Activated CD4-positive, alpha-beta memory T cell treated with anti-CD3 and anti-CD28 coated beads for 36 hours (primary cell): ENCODE results near the gene ASPRV1. TPM values are rescaled to one million over a fixed set of nuclear protein-coding genes. Genes with fewer than 3 reads are reported as not detected.

Experiments
- CTCF ChIA-PET: fragments of 350-600 bp; sonication (Branson Sonifier 250); formaldehyde crosslinking; loops from one replicate; lab custom pipeline; 2021; ENCODE audit warnings: antibody characterized with exemption, inconsistent platforms; lab: Charles Lee
- POLR2A ChIA-PET: fragments of 350-600 bp; sonication (Branson Sonifier 250); formaldehyde crosslinking; loops from one replicate; lab custom pipeline; 2021; ENCODE audit warnings: antibody characterized with exemption; lab: Charles Lee
- DNase-seq: peaks from one replicate; pipeline ENCODE4 v3.0.0-alpha.2; 2020
- H3K27ac Mint-ChIP-seq: one replicate; pipeline ENCODE4 v1.8.0; 2021; ENCODE audit warnings: mixed read lengths
- H3K27me3 Mint-ChIP-seq: one replicate; pipeline ENCODE4 v1.8.0; 2021; ENCODE audit warnings: mixed read lengths
- H3K36me3 Mint-ChIP-seq: one replicate; pipeline ENCODE4 v1.8.0; 2021; ENCODE audit warnings: mixed read lengths
- H3K4me1 Mint-ChIP-seq: one replicate; pipeline ENCODE4 v1.8.0; 2021; ENCODE audit warnings: low read depth, mixed read lengths
- H3K4me3 Mint-ChIP-seq: one replicate; pipeline ENCODE4 v1.8.0; 2021; ENCODE audit warnings: mild to moderate bottlenecking, mixed read lengths
- H3K9me3 Mint-ChIP-seq: one replicate; pipeline ENCODE4 v1.8.0; 2021; ENCODE audit warnings: mixed read lengths
- intact Hi-C: fragments of 100-400 bp; cut with micrococcal nuclease; formaldehyde crosslinking; loops from one replicate; pipeline ENCODE4 v1.15.1; 2023
- total RNA-seq, 2 experiments: library from RNA; stranded (reverse); gene quantifications; one replicate each; pipeline ENCODE4 v1.2.3, GENCODE V29; 2021

The ASPRV1 gene
- total RNA-seq, 2 experiments from 2014 or later = 0.63 to 0.71 TPM

- H3K27me3 Mint-ChIP-seq = no peaks in the 10 kb centered on the region
- peaks cover 6% of the 10 kb centered on the region for H3K4me1 Mint-ChIP-seq
- intact Hi-C loops = no loop called here
- POLR2A ChIA-PET = no interaction called here
- H3K9me3 Mint-ChIP-seq = no peaks in the 10 kb centered on the region
- CTCF ChIA-PET = no interaction called here
- no peak overlapping the region for H3K27ac Mint-ChIP-seq
- no peak for DNase-seq
- no peaks in the 10 kb centered on the region for H3K36me3 Mint-ChIP-seq
- no peak overlapping the region for H3K4me3 Mint-ChIP-seq
Observed at GRCh38 chr2:69968609-69969008, 7.2 kb upstream of the ASPRV1 start.

- Mint-ChIP-seq H3K4me1 (peaks cover 6% of the 10 kb centered on the region), H3K36me3 (no peaks in the 10 kb centered on the region), H3K4me3 (no peak overlapping the region), H3K27ac (no peak overlapping the region), H3K27me3 (no peaks in the 10 kb centered on the region), H3K9me3 (no peaks in the 10 kb centered on the region)
- CTCF ChIA-PET = no interaction called here
- no peak for DNase-seq
- POLR2A ChIA-PET = no interaction called here
- intact Hi-C loops = no loop called here
Observed at GRCh38 chr2:69966496-69966895, 5.1 kb upstream of the ASPRV1 start.

- DNase-seq = no peak
- H3K4me1 Mint-ChIP-seq = peaks cover 6% of the 10 kb centered on the region
- H3K36me3 Mint-ChIP-seq = no peaks in the 10 kb centered on the region
- intact Hi-C loops = no loop called here
- ChIA-PET CTCF (no interaction called here), POLR2A (no interaction called here)
- H3K27ac Mint-ChIP-seq = no peak overlapping the region
- H3K27me3 Mint-ChIP-seq = no peaks in the 10 kb centered on the region
- no peak overlapping the region for H3K4me3 Mint-ChIP-seq
- H3K9me3 Mint-ChIP-seq = no peaks in the 10 kb centered on the region
Observed at GRCh38 chr2:69965756-69966445, 4.5 kb upstream of the ASPRV1 start.

GRCh38 chr2:69964353-69964841 lies 3.0 kb upstream of the ASPRV1 start:
- Mint-ChIP-seq H3K27me3 (peaks cover 2% of the 10 kb centered on the region), H3K4me1 (peaks cover 6% of the 10 kb centered on the region), H3K4me3 (no peak overlapping the region), H3K27ac (no peak overlapping the region), H3K36me3 (no peaks in the 10 kb centered on the region), H3K9me3 (no peaks in the 10 kb centered on the region)
- ChIA-PET POLR2A (no interaction called here), CTCF (no interaction called here)
- no peak for DNase-seq
- intact Hi-C loops = no loop called here

GRCh38 chr2:69962986-69963730 lies 1.7 kb upstream of the ASPRV1 start:
- intact Hi-C loops = no loop called here
- Mint-ChIP-seq H3K4me3 (no peak overlapping the region), H3K4me1 (peaks cover 6% of the 10 kb centered on the region), H3K27me3 (peaks cover 2% of the 10 kb centered on the region), H3K27ac (no peak overlapping the region), H3K9me3 (no peaks in the 10 kb centered on the region), H3K36me3 (no peaks in the 10 kb centered on the region)
- CTCF ChIA-PET = no interaction called here
- DNase-seq = no peak
- POLR2A ChIA-PET = no interaction called here

- intact Hi-C loops = no loop called here
- H3K36me3 Mint-ChIP-seq = no peaks in the 10 kb centered on the region
- no peak for DNase-seq
Observed at GRCh38 chr2:69960821-69961220, 610 bp downstream of the ASPRV1 start.

GRCh38 chr2:69959425-69959824 lies 2.0 kb downstream of the ASPRV1 start:
- Mint-ChIP-seq H3K36me3 (no peaks in the 10 kb centered on the region), H3K27me3 (peaks cover 2% of the 10 kb centered on the region), H3K9me3 (no peaks in the 10 kb centered on the region), H3K27ac (no peak overlapping the region), H3K4me3 (no peak overlapping the region), H3K4me1 (peaks cover 2% of the 10 kb centered on the region)
- POLR2A ChIA-PET = no interaction called here
- intact Hi-C loops = no loop called here
- CTCF ChIA-PET = no interaction called here
- no peak for DNase-seq

More at GRCh38 chr2:69960821-69961220, 610 bp downstream of the ASPRV1 start:
- Mint-ChIP-seq H3K9me3 (no peaks in the 10 kb centered on the region), H3K4me1 (peaks cover 6% of the 10 kb centered on the region), H3K27ac (no peak overlapping the region), H3K4me3 (no peak overlapping the region), H3K27me3 (peaks cover 2% of the 10 kb centered on the region)
- CTCF ChIA-PET = no interaction called here
- POLR2A ChIA-PET = no interaction called here

- CTCF ChIA-PET = no interaction called here
- no peaks in the 10 kb centered on the region for H3K36me3 Mint-ChIP-seq
- no peak for DNase-seq
- peaks cover 2% of the 10 kb centered on the region for H3K27me3 Mint-ChIP-seq
- intact Hi-C loops = no loop called here
- H3K4me3 Mint-ChIP-seq = no peak overlapping the region
- H3K27ac Mint-ChIP-seq = no peak overlapping the region
- POLR2A ChIA-PET = no interaction called here
- H3K9me3 Mint-ChIP-seq = no peaks in the 10 kb centered on the region
- H3K4me1 Mint-ChIP-seq = no peaks in the 10 kb centered on the region
Observed at GRCh38 chr2:69958480-69958879, 3.0 kb downstream of the ASPRV1 start.

- no peaks in the 10 kb centered on the region for H3K9me3 Mint-ChIP-seq
- H3K4me3 Mint-ChIP-seq = no peak overlapping the region
- DNase-seq = no peak
- H3K27me3 Mint-ChIP-seq = peaks cover 2% of the 10 kb centered on the region
- intact Hi-C loops = no loop called here
- H3K36me3 Mint-ChIP-seq = no peaks in the 10 kb centered on the region
- ChIA-PET POLR2A (no interaction called here), CTCF (no interaction called here)
- no peak overlapping the region for H3K27ac Mint-ChIP-seq
- H3K4me1 Mint-ChIP-seq = no peaks in the 10 kb centered on the region
Observed at GRCh38 chr2:69957965-69958364, 3.5 kb downstream of the ASPRV1 start.

GRCh38 chr2:69956475-69956979 lies 4.9 kb downstream of the ASPRV1 start:
- no peak for DNase-seq
- CTCF ChIA-PET = no interaction called here
- Mint-ChIP-seq H3K4me1 (no peaks in the 10 kb centered on the region), H3K36me3 (no peaks in the 10 kb centered on the region), H3K4me3 (no peak overlapping the region), H3K27me3 (peaks cover 2% of the 10 kb centered on the region), H3K9me3 (no peaks in the 10 kb centered on the region), H3K27ac (no peak overlapping the region)
- POLR2A ChIA-PET = no interaction called here
- intact Hi-C loops = no loop called here

- ChIA-PET CTCF (interaction anchor here (1.0 kb wide), 1 partner anchor 9 kb away, joined by 3 read pairs; no protein-coding TSS in a partner anchor), POLR2A (no interaction called here)
- no peak overlapping the region for H3K4me3 Mint-ChIP-seq
Observed at GRCh38 chr2:69955029-69955428, 6.4 kb downstream of the ASPRV1 start.

GRCh38 chr2:69954084-69954483 lies 7.3 kb downstream of the ASPRV1 start:
- CTCF ChIA-PET = no interaction called here
- H3K4me1 Mint-ChIP-seq = no peaks in the 10 kb centered on the region
- no peaks in the 10 kb centered on the region for H3K9me3 Mint-ChIP-seq
- POLR2A ChIA-PET = no interaction called here
- H3K27me3 Mint-ChIP-seq = no peaks in the 10 kb centered on the region
- no peaks in the 10 kb centered on the region for H3K36me3 Mint-ChIP-seq
- no peak overlapping the region for H3K4me3 Mint-ChIP-seq
- intact Hi-C loops = no loop called here
- DNase-seq = no peak
- no peak overlapping the region for H3K27ac Mint-ChIP-seq

More at GRCh38 chr2:69955029-69955428, 6.4 kb downstream of the ASPRV1 start:
- DNase-seq = no peak
- H3K36me3 Mint-ChIP-seq = no peaks in the 10 kb centered on the region
- intact Hi-C loops = no loop called here
- no peaks in the 10 kb centered on the region for H3K4me1 Mint-ChIP-seq
- H3K27ac Mint-ChIP-seq = no peak overlapping the region
- peaks cover 2% of the 10 kb centered on the region for H3K27me3 Mint-ChIP-seq
- H3K9me3 Mint-ChIP-seq = no peaks in the 10 kb centered on the region
